ENCODE results near the gene ITPKC. TPM values are rescaled to one million over a fixed set of nuclear protein-coding genes. Genes with fewer than 3 reads are reported as not detected.
A peak's percentile ranks its signal among the peaks of the same experiment; 100 is the strongest.

The ITPKC gene
- total RNA-seq (2022) (25.3 and 32.0 TPM in 2 replicates), Bru-seq, nascent RNA (percentile 83 among the genes with signal in this experiment), BruChase-seq, experiment 1, labeled RNA remaining after a 6-hour chase (percentile 74 among the genes with signal in this experiment), BruChase-seq, experiment 2, labeled RNA remaining after a 2-hour chase (percentile 72 among the genes with signal in this experiment)
- long read RNA-seq, transcript ITPKC-201 (7 exons, 3,385 nt) = major isoform, 26 of 32 reads
- long read RNA-seq, partial matches to known transcripts = 3 of 32 reads
- long read RNA-seq, other reads (novel, unspliced or antisense) = 3 of 32 reads

DNA sequence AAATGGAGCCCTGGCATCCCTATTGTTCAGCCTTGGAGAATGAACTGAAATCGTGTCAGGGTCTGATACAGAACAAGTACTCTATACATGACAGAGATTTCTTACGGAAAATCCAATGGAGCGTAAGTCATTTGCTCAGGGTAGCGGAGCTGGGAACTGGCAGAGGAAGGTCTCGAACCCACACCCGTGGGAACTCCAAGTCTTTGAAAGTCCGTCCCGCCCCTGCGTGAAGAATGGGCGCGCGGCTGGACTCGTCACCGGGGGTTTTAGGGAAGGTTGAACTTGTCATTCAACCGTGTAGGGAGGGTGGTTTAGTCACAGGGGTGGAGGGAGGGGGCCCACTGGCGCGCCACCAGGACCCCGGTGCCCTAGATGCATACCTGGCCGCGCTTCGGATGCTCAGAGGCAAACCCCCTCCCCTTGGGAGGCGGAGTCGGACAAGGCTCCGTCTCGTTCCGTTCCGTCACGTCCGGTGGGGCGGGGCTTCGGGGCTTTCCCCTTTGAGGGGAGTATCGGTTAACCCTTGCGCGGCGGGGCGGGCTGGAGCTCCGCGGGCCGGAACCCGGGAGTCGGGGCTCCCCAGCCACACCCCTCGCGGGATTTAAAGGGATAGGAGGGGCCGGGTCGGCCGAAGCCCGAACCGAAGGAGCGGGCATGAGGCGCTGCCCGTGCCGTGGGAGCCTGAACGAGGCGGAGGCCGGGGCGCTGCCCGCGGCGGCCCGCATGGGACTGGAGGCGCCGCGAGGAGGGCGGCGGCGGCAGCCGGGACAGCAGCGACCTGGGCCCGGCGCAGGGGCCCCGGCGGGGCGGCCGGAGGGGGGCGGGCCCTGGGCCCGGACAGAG is at the start of gene ITPKC, which contains the start of gene COQ8B:
Gene ITPKC (plus strand): TSS at position 631 of the 843 bp plus-strand sequence. CDS start 24 bp downstream, at position 655.
Gene COQ8B (minus strand): TSS at position 405 of the 843 bp plus-strand sequence. CDS start 2,254 bp downstream, outside the sequence.
- TF ChIP-seq, protein P1, sequence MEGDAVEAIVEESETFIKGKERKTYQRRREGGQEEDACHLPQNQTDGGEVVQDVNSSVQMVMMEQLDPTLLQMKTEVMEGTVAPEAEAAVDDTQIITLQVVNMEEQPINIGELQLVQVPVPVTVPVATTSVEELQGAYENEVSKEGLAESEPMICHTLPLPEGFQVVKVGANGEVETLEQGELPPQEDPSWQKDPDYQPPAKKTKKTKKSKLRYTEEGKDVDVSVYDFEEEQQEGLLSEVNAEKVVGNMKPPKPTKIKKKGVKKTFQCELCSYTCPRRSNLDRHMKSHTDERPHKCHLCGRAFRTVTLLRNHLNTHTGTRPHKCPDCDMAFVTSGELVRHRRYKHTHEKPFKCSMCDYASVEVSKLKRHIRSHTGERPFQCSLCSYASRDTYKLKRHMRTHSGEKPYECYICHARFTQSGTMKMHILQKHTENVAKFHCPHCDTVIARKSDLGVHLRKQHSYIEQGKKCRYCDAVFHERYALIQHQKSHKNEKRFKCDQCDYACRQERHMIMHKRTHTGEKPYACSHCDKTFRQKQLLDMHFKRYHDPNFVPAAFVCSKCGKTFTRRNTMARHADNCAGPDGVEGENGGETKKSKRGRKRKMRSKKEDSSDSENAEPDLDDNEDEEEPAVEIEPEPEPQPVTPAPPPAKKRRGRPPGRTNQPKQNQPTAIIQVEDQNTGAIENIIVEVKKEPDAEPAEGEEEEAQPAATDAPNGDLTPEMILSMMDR (IDR thresholded peaks at IDR 0.05; ENCODE audit: unreplicated experiment) = no peak
- H3K27ac Mint-ChIP-seq (ENCODE audit: unreplicated experiment) = peak within 1 kb of the TSS; percentile 93
- peak; percentile 100 for DNase-seq
- H3K9me3 Mint-ChIP-seq (ENCODE audit: low read depth, unreplicated experiment) = no peaks in the 10 kb centered on the region
- H3K27me3 Mint-ChIP-seq (ENCODE audit: unreplicated experiment) = no peaks in the 10 kb centered on the region
- CTCF ChIA-PET = interaction anchor here (0.8 to 2.1 kb wide), 4 partner anchors 34 to 284 kb away, joined by 3 to 8 read pairs (median 5); partner anchors contain the start of genes ACTMAP and RAB4B
- H3K4me3 Mint-ChIP-seq (ENCODE audit: low read depth, unreplicated experiment) = peak within 1 kb of the TSS; percentile 78
- intact Hi-C loops (cut with micrococcal nuclease; ENCODE audit: unreplicated experiment) = loop anchor here (5.0 kb wide), 1 partner anchor 36 kb away; the partner anchor contains the start of genes ACTMAP and SNRPA
- H3K4me1 Mint-ChIP-seq (ENCODE audit: low read depth, unreplicated experiment) = peaks cover 29% of the 10 kb centered on the region
- H3K36me3 Mint-ChIP-seq (ENCODE audit: insufficient read depth, unreplicated experiment) = peaks cover 95% of the 10 kb centered on the region
- BruUV-seq (replicated peaks) = TSS peak; percentile 82

DNA sequence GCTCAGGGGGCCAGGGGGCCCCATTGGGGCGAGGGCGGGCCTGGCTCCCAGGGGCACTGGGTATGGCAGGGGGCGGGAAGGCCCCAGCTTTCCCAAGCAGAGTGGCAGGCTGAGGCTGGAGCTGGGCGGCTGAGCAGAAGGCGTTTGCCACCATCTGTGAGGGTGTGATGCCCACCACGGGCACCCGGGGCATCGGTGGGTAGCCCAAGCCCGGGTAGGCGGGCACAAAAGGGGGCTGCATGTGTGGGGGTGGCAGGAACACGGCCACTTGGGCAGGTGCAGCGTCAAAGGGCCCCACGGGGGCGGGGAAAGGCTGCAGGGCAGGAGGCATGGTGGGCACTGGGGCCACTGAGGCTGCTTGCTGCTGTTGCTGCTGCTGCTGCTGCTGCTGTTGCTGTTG is 49.3 kb upstream of the ITPKC start:
- H3K27me3 Mint-ChIP-seq (ENCODE audit: unreplicated experiment) = no peaks in the 10 kb centered on the region
- CTCF ChIA-PET = no interaction called here
- H3K4me1 Mint-ChIP-seq (ENCODE audit: low read depth, unreplicated experiment) = peaks cover 22% of the 10 kb centered on the region
- H3K36me3 Mint-ChIP-seq (ENCODE audit: insufficient read depth, unreplicated experiment) = peaks cover 24% of the 10 kb centered on the region
- BruUV-seq (replicated peaks) = no TSS peak
- TF ChIP-seq, protein P1 (IDR thresholded peaks at IDR 0.05; ENCODE audit: unreplicated experiment) = no peak
- intact Hi-C loops (cut with micrococcal nuclease; ENCODE audit: unreplicated experiment) = loop anchor here (10.0 kb wide), 1 partner anchor 107 kb away; the partner anchor contains the start of genes MIA and RAB4B
- no peak overlapping the region for H3K27ac Mint-ChIP-seq (ENCODE audit: unreplicated experiment)
- no peaks in the 10 kb centered on the region for H3K9me3 Mint-ChIP-seq (ENCODE audit: low read depth, unreplicated experiment)
- no peak overlapping the region for H3K4me3 Mint-ChIP-seq (ENCODE audit: low read depth, unreplicated experiment)
- no peak for DNase-seq

DNA sequence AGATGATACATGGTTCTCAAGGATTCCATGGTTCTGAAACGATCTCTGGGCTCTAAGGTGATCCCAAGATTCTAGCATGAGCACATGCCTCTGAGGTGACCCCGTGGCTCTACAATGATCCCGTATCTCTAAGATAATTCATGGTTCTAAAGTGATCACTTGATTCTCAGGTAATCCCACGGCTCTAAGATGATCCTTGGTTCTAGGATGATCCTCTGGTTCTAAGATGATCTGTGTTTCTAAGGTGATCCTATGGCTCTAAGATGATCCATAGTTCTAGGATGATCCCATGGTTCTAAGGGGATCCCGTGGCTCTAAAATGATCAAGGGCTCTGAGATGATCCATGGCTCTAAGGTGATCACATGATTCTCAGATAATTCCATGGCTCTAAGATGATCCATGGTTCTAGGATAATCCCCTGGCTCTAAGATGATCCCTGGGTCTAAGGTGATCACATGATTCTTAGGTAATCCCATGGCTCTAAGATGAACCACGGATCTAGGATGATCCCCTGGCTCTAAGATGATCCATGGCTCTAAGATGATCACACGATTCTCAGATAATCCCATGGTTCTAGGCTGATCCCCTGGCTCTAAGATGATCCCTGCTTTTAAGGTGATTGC is 47.8 kb upstream of the ITPKC start:
- no peak for DNase-seq
- CTCF ChIA-PET = no interaction called here
- Mint-ChIP-seq H3K27ac (ENCODE audit: unreplicated experiment) (no peak overlapping the region), H3K27me3 (ENCODE audit: unreplicated experiment) (no peaks in the 10 kb centered on the region), H3K9me3 (ENCODE audit: low read depth, unreplicated experiment) (no peaks in the 10 kb centered on the region), H3K36me3 (ENCODE audit: insufficient read depth, unreplicated experiment) (peaks cover 10% of the 10 kb centered on the region), H3K4me1 (ENCODE audit: low read depth, unreplicated experiment) (peaks cover 7% of the 10 kb centered on the region), H3K4me3 (ENCODE audit: low read depth, unreplicated experiment) (no peak overlapping the region)
- BruUV-seq (replicated peaks) = no TSS peak
- intact Hi-C loops (cut with micrococcal nuclease; ENCODE audit: unreplicated experiment) = loop anchor here (10.0 kb wide), 1 partner anchor 106 kb away; the partner anchor contains the start of genes MIA and RAB4B
- TF ChIP-seq, protein P1 (IDR thresholded peaks at IDR 0.05; ENCODE audit: unreplicated experiment) = no peak

DNA sequence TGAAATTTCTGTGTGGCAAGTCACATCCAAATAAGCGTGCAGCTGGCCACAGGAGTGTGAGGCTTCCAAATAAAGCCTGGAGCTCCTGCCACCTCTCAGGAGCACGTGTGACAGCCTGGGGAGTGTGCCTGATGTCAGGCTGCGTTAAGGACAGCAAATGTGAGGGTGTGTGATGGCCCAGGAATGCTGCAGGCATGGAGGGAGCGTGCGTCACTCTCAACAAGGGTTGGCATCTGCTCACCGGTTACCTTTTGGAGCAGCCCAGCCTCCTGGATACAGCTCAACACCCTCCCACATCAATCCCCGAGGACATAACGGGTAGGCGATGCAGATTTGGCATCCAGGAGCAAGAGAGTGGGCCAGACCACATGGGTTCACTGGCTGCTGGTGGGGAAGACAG is 45.5 kb upstream of the ITPKC start:
- peaks cover 6% of the 10 kb centered on the region for H3K4me1 Mint-ChIP-seq (ENCODE audit: low read depth, unreplicated experiment)
- intact Hi-C loops (cut with micrococcal nuclease; ENCODE audit: unreplicated experiment) = no loop called here
- H3K36me3 Mint-ChIP-seq (ENCODE audit: insufficient read depth, unreplicated experiment) = peaks cover 5% of the 10 kb centered on the region
- no peaks in the 10 kb centered on the region for H3K27me3 Mint-ChIP-seq (ENCODE audit: unreplicated experiment)
- BruUV-seq (replicated peaks) = no TSS peak
- CTCF ChIA-PET = no interaction called here
- H3K27ac Mint-ChIP-seq (ENCODE audit: unreplicated experiment) = no peak overlapping the region
- TF ChIP-seq, protein P1 (IDR thresholded peaks at IDR 0.05; ENCODE audit: unreplicated experiment) = no peak
- no peaks in the 10 kb centered on the region for H3K9me3 Mint-ChIP-seq (ENCODE audit: low read depth, unreplicated experiment)
- DNase-seq = no peak
- no peak overlapping the region for H3K4me3 Mint-ChIP-seq (ENCODE audit: low read depth, unreplicated experiment)
